ENCODE results near the gene MARCKSL1.

DNA sequence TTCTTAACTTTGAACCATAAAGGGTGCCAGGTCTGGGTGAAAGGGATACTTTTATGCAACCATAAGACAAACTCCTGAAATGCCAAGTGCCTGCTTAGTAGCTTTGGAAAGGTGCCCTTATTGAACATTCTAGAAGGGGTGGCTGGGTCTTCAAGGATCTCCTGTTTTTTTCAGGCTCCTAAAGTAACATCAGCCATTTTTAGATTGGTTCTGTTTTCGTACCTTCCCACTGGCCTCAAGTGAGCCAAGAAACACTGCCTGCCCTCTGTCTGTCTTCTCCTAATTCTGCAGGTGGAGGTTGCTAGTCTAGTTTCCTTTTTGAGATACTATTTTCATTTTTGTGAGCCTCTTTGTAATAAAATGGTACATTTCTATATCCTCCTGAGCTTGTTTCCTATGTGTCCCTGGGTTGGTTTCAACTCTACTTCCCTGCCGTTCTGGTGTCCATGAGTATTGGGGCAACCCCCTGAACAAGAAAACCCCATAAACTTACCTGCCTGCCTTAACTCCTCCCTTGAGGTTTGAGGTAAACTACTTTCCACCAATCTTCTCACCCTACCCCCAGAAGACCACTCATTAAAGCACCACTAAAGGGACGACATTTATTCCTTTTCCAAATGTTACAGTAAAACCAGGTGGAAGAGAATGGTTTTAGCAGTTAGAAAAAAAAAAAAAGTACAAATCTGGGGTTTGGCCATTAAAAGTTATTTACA is 2.6 kb downstream of the MARCKSL1 start:
- TF ChIP-seq, protein P1, sequence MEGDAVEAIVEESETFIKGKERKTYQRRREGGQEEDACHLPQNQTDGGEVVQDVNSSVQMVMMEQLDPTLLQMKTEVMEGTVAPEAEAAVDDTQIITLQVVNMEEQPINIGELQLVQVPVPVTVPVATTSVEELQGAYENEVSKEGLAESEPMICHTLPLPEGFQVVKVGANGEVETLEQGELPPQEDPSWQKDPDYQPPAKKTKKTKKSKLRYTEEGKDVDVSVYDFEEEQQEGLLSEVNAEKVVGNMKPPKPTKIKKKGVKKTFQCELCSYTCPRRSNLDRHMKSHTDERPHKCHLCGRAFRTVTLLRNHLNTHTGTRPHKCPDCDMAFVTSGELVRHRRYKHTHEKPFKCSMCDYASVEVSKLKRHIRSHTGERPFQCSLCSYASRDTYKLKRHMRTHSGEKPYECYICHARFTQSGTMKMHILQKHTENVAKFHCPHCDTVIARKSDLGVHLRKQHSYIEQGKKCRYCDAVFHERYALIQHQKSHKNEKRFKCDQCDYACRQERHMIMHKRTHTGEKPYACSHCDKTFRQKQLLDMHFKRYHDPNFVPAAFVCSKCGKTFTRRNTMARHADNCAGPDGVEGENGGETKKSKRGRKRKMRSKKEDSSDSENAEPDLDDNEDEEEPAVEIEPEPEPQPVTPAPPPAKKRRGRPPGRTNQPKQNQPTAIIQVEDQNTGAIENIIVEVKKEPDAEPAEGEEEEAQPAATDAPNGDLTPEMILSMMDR (IDR thresholded peaks at IDR 0.05 in 4 of 5, conservative IDR thresholded peaks at IDR 0.05 in 1 of 5): no peak
- TF ChIP-seq POLR2A (IDR thresholded peaks at IDR 0.05): no peak

Measured in gastrocnemius medialis (tissue), 4 donors.